Liver (tissue), 9 donors: ENCODE results near the gene SORCS2. TPM values are rescaled to one million over a fixed set of nuclear protein-coding genes. Genes with fewer than 3 reads are reported as not detected.

Source experiments
- DNase-seq: peaks from one replicate; pipeline ENCODE4 v3.0.0-alpha.2; 2017; ENCODE audit warnings: low spot score
- H3K27ac ChIP-seq, 2 donors: one replicate each; pipeline ENCODE4 v1.7.0; 2013; ENCODE audit warnings: inconsistent platforms in 2 of 2, low read length in 2 of 2, control low read depth in 1 of 2, low read depth in 1 of 2, mild to moderate bottlenecking in 1 of 2
- H3K27me3 ChIP-seq, 4 donors: one replicate each; pipeline versions ENCODE4 v1.6.1 to v1.7.0; 2013; ENCODE audit warnings: low read length in 3 of 4, inconsistent platforms in 1 of 4, mild to moderate bottlenecking in 1 of 4, moderate library complexity in 1 of 4; ENCODE audit not compliant: control insufficient read depth in 4 of 4, insufficient read depth in 4 of 4
- H3K36me3 ChIP-seq, 4 donors: one replicate each; pipeline versions ENCODE4 v1.6.1 to v1.7.0; 2013; ENCODE audit warnings: low read length in 3 of 4, mild to moderate bottlenecking in 3 of 4, low read depth in 1 of 4, moderate library complexity in 1 of 4; ENCODE audit not compliant: control insufficient read depth in 4 of 4, insufficient read depth in 3 of 4
- H3K4me1 ChIP-seq, 4 donors: one replicate each; pipeline versions ENCODE4 v1.6.1 to v1.7.0; 2013; ENCODE audit warnings: low read length in 3 of 4, mild to moderate bottlenecking in 3 of 4, moderate library complexity in 1 of 4; ENCODE audit not compliant: control insufficient read depth in 4 of 4, insufficient read depth in 4 of 4
- H3K4me3 ChIP-seq, 3 donors: one replicate each; pipeline versions ENCODE4 v1.6.1 to v1.7.0; 2013; ENCODE audit warnings: low read length in 3 of 3, control low read depth in 1 of 3, low read depth in 1 of 3, mild to moderate bottlenecking in 1 of 3
- H3K9ac ChIP-seq, 2 donors: one replicate each; pipeline ENCODE4 v1.7.0; 2013; ENCODE audit warnings: low read length in 2 of 2, mild to moderate bottlenecking in 2 of 2, moderate library complexity in 2 of 2, control low read depth in 1 of 2, low read depth in 1 of 2
- H3K9me3 ChIP-seq, 4 donors: one replicate each; pipeline versions ENCODE4 v1.6.1 to v1.7.0; 2013; ENCODE audit warnings: low read length in 3 of 4; ENCODE audit not compliant: control insufficient read depth in 4 of 4
- ATF3 ChIP-seq: IDR thresholded peaks from 2 replicates; pipeline ENCODE4 v1.6.1; 2016; ENCODE audit warnings: antibody characterized with exemption
- EGR1 ChIP-seq, 2 donors: IDR thresholded peaks; 2 replicates each; pipeline ENCODE4 v1.6.1; 2016 to 2018; ENCODE audit warnings: antibody characterized with exemption in 2 of 2, low read depth in 2 of 2
- FOXA1 ChIP-seq: IDR thresholded peaks from 2 replicates; pipeline ENCODE4 v1.6.1; 2016; ENCODE audit warnings: antibody characterized with exemption
- FOXA2 ChIP-seq: IDR thresholded peaks from 2 replicates; pipeline ENCODE4 v1.6.1; 2016; ENCODE audit warnings: antibody characterized with exemption
- GABPA ChIP-seq, 2 donors: IDR thresholded peaks in 1 of 2; conservative IDR thresholded peaks in 1 of 2; 2 replicates each; pipeline ENCODE4 v1.6.1; 2016; ENCODE audit warnings: antibody characterized with exemption in 2 of 2, mild to moderate bottlenecking in 1 of 2, moderate library complexity in 1 of 2
- HNF4A ChIP-seq, 2 donors: conservative IDR thresholded peaks; 2 replicates each; pipeline ENCODE4 v1.6.1; 2016; ENCODE audit warnings: antibody characterized with exemption in 2 of 2, mild to moderate bottlenecking in 2 of 2
- HNF4G ChIP-seq: IDR thresholded peaks from 2 replicates; pipeline ENCODE4 v1.6.1; 2016; ENCODE audit warnings: antibody characterized with exemption
- JUND ChIP-seq, 2 donors: IDR thresholded peaks; 2 replicates each; pipeline ENCODE4 v1.6.1; 2016; ENCODE audit warnings: antibody characterized with exemption in 2 of 2
- MAX ChIP-seq: IDR thresholded peaks from 2 replicates; pipeline ENCODE4 v1.6.1; 2016; ENCODE audit warnings: antibody characterized with exemption
- NR2F2 ChIP-seq: IDR thresholded peaks from 2 replicates; pipeline ENCODE4 v1.6.1; 2016; ENCODE audit warnings: antibody characterized with exemption
- RXRA ChIP-seq, 2 donors: IDR thresholded peaks; 2 replicates each; pipeline ENCODE4 v1.6.1; 2017 to 2018; ENCODE audit warnings: antibody characterized with exemption in 2 of 2, mild to moderate bottlenecking in 1 of 2
- TAF1 ChIP-seq: conservative IDR thresholded peaks from 2 replicates; pipeline ENCODE4 v1.6.1; 2016; ENCODE audit warnings: antibody characterized with exemption, mild to moderate bottlenecking
- YY1 ChIP-seq: IDR thresholded peaks from 2 replicates; pipeline ENCODE4 v1.6.1; 2016; ENCODE audit warnings: antibody characterized with exemption, mild to moderate bottlenecking
- WGBS: extraction: QIAGEN DNeasy Blood & Tissue Kit; methylation state at CpG from one replicate; pipeline ENCODE4 v1.1.7; 2013; 5-methylcytosine and 5-hydroxymethylcytosine counted together
- polyA plus RNA-seq, 2 donors: library from polyadenylated mRNA; stranded (reverse) in 1 of 2; unstranded in 1 of 2; fragments of 200-250 nt in 1 of 2; fragments of >200 nt in 1 of 2; fragmentation: Nextera tagmentation in 1 of 2; extraction: Ambion mirVana in 1 of 2; gene quantifications; one replicate each; pipeline versions ENCODE4 v1.2.1 to v1.2.3, GENCODE V29; 2013 to 2015
- total RNA-seq, 2 donors: library from RNA; depleted of rRNA; stranded (reverse); fragments of >200 nt; gene quantifications; one replicate each; pipeline ENCODE4 v1.2.3, GENCODE V29; 2014
- TF ChIP-seq, protein P1 (sequence below): IDR thresholded peaks from 2 replicates; pipeline ENCODE4 v1.6.1; 2016; ENCODE audit warnings: antibody characterized with exemption
- TF ChIP-seq, protein P2 (sequence below): IDR thresholded peaks from 2 replicates; pipeline ENCODE4 v1.6.1; 2016; ENCODE audit warnings: antibody characterized with exemption, mild to moderate bottlenecking
- donor health status: healthy.
- donor health status: healthy.
- donor health status: healthy.
- donor health status: healthy.
- donor health status: healthy.

Gene SORCS2
- total and polyA plus RNA-seq, 4 donors = 0.10 to 1.4 (median 0.92) TPM

DNA sequence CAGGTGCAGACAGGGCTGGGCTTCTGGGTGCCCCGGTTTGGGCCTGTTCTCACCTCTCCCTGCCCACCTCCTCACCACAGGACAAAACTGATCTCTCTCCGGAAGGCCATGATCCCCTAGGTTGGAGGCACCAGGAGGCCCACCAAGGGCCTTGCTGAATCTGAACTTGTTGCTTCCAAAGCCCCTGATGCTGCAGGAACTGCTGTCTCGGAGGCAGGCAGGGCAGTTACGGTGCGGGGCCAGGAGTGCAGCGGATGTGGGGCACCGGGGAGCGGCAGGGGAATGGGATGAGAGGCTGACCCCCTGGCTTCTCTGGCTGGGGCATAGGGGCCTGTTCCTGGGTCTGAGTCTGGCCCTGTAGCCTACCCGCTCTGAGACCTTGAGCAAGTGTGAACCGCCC lies 342.8 kb downstream of the SORCS2 start:
- WGBS = 92% methylated on average over 10 of the region's 10 CpGs
- TF ChIP-seq GABPA (IDR thresholded peaks at IDR 0.05 in 1 of 2, conservative IDR thresholded peaks at IDR 0.05 in 1 of 2) = no peak
- no peak for TF ChIP-seq FOXA2
- no peak for TF ChIP-seq YY1
- TF ChIP-seq EGR1 (IDR thresholded peaks at IDR 0.05; ENCODE audit: low read depth in 2 of 2) = no peak
- TF ChIP-seq, protein P1, sequence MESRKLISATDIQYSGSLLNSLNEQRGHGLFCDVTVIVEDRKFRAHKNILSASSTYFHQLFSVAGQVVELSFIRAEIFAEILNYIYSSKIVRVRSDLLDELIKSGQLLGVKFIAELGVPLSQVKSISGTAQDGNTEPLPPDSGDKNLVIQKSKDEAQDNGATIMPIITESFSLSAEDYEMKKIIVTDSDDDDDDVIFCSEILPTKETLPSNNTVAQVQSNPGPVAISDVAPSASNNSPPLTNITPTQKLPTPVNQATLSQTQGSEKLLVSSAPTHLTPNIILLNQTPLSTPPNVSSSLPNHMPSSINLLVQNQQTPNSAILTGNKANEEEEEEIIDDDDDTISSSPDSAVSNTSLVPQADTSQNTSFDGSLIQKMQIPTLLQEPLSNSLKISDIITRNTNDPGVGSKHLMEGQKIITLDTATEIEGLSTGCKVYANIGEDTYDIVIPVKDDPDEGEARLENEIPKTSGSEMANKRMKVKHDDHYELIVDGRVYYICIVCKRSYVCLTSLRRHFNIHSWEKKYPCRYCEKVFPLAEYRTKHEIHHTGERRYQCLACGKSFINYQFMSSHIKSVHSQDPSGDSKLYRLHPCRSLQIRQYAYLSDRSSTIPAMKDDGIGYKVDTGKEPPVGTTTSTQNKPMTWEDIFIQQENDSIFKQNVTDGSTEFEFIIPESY = no peak

DNA sequence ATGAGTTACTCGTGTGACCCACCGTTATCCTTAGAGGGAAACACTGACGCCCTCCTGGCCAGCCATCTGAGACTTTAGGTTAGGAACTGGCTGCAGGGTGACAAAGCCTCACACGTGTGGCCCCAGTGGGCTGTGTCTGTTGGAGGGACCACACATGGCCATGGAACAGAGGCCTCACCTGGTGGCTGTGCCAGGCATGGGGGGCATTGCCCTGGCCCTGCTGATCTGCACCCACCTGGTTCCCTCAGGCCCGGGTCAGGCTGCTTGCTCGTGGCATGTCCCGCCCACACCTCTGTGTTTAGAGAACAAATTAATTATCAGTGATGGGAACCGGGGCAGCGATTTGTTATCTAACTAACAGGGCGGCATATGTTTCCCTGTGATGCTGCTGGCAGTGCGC lies 343.3 kb downstream of the SORCS2 start:
- no peaks in the 10 kb centered on the region for H3K9me3 ChIP-seq
- no peaks in the 10 kb centered on the region for H3K27me3 ChIP-seq
- TF ChIP-seq JUND (IDR thresholded peaks at IDR 0.05) = no peak
- no peak for TF ChIP-seq FOXA2
- TF ChIP-seq HNF4G = no peak
- TF ChIP-seq ATF3 = no peak
- TF ChIP-seq RXRA (IDR thresholded peaks at IDR 0.05) = no peak
- no peak for TF ChIP-seq HNF4A (conservative IDR thresholded peaks at IDR 0.05)
- TF ChIP-seq FOXA1 = no peak
- TF ChIP-seq, protein P2, sequence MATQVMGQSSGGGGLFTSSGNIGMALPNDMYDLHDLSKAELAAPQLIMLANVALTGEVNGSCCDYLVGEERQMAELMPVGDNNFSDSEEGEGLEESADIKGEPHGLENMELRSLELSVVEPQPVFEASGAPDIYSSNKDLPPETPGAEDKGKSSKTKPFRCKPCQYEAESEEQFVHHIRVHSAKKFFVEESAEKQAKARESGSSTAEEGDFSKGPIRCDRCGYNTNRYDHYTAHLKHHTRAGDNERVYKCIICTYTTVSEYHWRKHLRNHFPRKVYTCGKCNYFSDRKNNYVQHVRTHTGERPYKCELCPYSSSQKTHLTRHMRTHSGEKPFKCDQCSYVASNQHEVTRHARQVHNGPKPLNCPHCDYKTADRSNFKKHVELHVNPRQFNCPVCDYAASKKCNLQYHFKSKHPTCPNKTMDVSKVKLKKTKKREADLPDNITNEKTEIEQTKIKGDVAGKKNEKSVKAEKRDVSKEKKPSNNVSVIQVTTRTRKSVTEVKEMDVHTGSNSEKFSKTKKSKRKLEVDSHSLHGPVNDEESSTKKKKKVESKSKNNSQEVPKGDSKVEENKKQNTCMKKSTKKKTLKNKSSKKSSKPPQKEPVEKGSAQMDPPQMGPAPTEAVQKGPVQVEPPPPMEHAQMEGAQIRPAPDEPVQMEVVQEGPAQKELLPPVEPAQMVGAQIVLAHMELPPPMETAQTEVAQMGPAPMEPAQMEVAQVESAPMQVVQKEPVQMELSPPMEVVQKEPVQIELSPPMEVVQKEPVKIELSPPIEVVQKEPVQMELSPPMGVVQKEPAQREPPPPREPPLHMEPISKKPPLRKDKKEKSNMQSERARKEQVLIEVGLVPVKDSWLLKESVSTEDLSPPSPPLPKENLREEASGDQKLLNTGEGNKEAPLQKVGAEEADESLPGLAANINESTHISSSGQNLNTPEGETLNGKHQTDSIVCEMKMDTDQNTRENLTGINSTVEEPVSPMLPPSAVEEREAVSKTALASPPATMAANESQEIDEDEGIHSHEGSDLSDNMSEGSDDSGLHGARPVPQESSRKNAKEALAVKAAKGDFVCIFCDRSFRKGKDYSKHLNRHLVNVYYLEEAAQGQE = no peak
- no peak for TF ChIP-seq TAF1
- TF ChIP-seq EGR1 (IDR thresholded peaks at IDR 0.05; ENCODE audit: low read depth in 2 of 2) = no peak
- TF ChIP-seq NR2F2 = no peak
- TF ChIP-seq MAX = no peak
- TF ChIP-seq, protein P1 = no peak
- TF ChIP-seq GABPA (IDR thresholded peaks at IDR 0.05 in 1 of 2, conservative IDR thresholded peaks at IDR 0.05 in 1 of 2) = no peak
- no peak for TF ChIP-seq YY1
- no peak for DNase-seq
- peaks cover 0 to 22% (median 10%) of the 10 kb centered on the region in 4 donors for H3K4me1 ChIP-seq
- no peaks in the 10 kb centered on the region for H3K36me3 ChIP-seq
- 87% methylated on average over 11 of the region's 11 CpGs for WGBS
- no peak overlapping the region for H3K27ac ChIP-seq
- H3K4me3 ChIP-seq = no peak overlapping the region
- H3K9ac ChIP-seq = no peak overlapping the region

More for the DNA sequence above, 342.8 kb downstream of the SORCS2 start:
- H3K4me3 ChIP-seq = no peak overlapping the region
- DNase-seq = no peak
- H3K9me3 ChIP-seq = no peaks in the 10 kb centered on the region
- H3K36me3 ChIP-seq = no peaks in the 10 kb centered on the region
- H3K27me3 ChIP-seq = no peaks in the 10 kb centered on the region
- H3K4me1 ChIP-seq = peaks cover 0 to 22% (median 10%) of the 10 kb centered on the region in 4 donors
- H3K27ac ChIP-seq = no peak overlapping the region
- no peak overlapping the region for H3K9ac ChIP-seq
